Activated CD8-positive, alpha-beta memory T cell treated with anti-CD3 and anti-CD28 coated beads for 24 hours (primary cell): ENCODE data around the gene WNT5B.

Experiments
- DNase-seq: peaks from one replicate; pipeline ENCODE4 v3.0.0-alpha.2; 2020

The WNT5B gene

GRCh38 chr12:1656902-1657301 lies 27.9 kb downstream of the WNT5B start:
- DNase-seq: no peak

- DNase-seq: no peak
Observed at GRCh38 chr12:1657688-1658087, 28.7 kb downstream of the WNT5B start.

- DNase-seq: no peak
Observed at GRCh38 chr12:1660304-1661187, 31.5 kb downstream of the WNT5B start.

- DNase-seq: peak; percentile 91
Observed at GRCh38 chr12:1661553-1662335, 32.7 kb downstream of the WNT5B start.

GRCh38 chr12:1662761-1663439 lies 33.9 kb downstream of the WNT5B start:
- DNase-seq: peak; percentile 63

GRCh38 chr12:1663440-1664132 lies 34.6 kb downstream of the WNT5B start:
- DNase-seq: no peak

- no peak for DNase-seq
Observed at GRCh38 chr12:1665366-1665765, 36.3 kb downstream of the WNT5B start.

- no peak for DNase-seq
Observed at GRCh38 chr12:1666215-1666614, 37.2 kb downstream of the WNT5B start.

GRCh38 chr12:1666685-1667162 lies 37.7 kb downstream of the WNT5B start:
- DNase-seq: no peak

- DNase-seq: no peak
Observed at GRCh38 chr12:1668833-1669543, 40.0 kb downstream of the WNT5B start.

GRCh38 chr12:1670358-1671268 lies 41.6 kb downstream of the WNT5B start:
- no peak for DNase-seq

GRCh38 chr12:1676043-1676442 lies 47.0 kb downstream of the WNT5B start:
- DNase-seq: no peak

- DNase-seq: no peak
Observed at GRCh38 chr12:1680804-1681492, 51.9 kb downstream of the WNT5B start.

- DNase-seq: no peak
Observed at GRCh38 chr12:1681493-1681807, 52.4 kb downstream of the WNT5B start.

GRCh38 chr12:1688086-1688710 lies 59.2 kb downstream of the WNT5B start:
- no peak for DNase-seq

- DNase-seq: peak; percentile 95
Observed at GRCh38 chr12:1690578-1691122, 61.6 kb downstream of the WNT5B start, which contains the start of gene ADIPOR2. Gene ADIPOR2 (plus strand): TSS chr12:1691070. CDS start chr12:1754344, 63,274 bp downstream.

GRCh38 chr12:1691123-1692007 lies 62.3 kb downstream of the WNT5B start:
- no peak for DNase-seq

GRCh38 chr12:1692226-1692625 lies 63.2 kb downstream of the WNT5B start:
- DNase-seq: no peak
